ENCODE results near the gene HOXB6.

GRCh38 chr17:48579760-48580554, 24.8 kb downstream of the HOXB6 start:
- TF ChIP-seq CTCF (IDR thresholded peaks at IDR 0.05) (no peak), EZH2 (IDR thresholded peaks at IDR 0.05) (peak; percentile 55), EZH2phosphoT487 (IDR thresholded peaks at IDR 0.05) (no peak)
